NCI-H1105 treated with DMSO at 0.1 percent for 48 hours (cell line): Measurements from ENCODE around the gene ZNF480.
"Not testable (repeated sequence)": the region's sequence is repeated elsewhere in the genome, so short reads cannot be mapped to it uniquely, and the experiment has no call there.

Experiments used
- DNase-seq: peaks from one replicate; lab custom pipeline; 2025; lab: John Stamatoyannopoulos, UW

Gene ZNF480

DNA sequence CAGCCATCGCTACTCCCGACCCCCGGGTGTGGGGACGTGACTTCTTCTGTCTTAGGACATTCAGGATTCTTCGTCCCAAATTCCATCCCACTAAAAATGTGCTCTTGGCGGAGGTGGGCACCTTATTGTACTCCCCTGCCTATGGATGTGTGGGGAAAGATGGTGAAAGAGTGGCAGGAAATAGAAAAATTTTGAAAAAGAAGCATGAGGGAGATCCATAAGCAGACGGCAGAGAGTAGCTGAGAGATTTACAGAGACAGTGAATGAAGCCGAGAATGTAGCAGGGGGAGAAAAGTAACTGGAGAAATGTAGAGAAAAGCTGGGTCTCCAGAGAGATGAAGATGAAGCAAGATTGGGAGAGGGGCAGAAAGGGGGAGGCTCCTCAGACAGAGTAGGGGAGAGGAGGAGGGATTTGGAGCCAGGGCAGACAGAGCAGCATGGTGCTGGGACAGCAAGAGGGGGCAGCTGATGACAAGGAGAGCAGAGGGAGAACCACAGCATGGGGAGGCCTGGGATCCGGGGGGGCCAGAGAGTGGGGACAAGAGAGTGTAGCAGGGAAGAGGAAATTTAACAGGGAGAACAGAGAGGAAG lies 39.9 kb downstream of the ZNF480 start:
- no peak for DNase-seq

DNA sequence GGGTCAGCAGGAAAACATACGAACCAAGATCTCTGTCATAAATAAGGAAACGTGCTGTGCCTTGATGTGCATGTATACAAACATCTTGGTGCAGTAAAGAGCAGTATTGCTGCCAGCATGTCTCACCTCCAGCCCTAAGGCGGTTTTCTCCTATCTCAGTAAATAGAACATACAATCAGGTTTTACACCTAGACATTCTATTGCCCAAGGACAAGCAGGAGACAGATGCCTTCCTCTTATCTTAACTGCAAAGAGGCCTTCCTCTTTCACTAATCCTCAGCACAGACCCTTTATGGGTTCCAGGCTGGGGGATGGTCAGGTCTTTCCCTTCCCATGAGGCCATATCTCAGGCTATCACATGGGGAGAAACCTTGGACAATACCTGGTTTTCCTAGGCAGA lies 42.1 kb downstream of the ZNF480 start:
- DNase-seq = not testable (repeated sequence)

DNA sequence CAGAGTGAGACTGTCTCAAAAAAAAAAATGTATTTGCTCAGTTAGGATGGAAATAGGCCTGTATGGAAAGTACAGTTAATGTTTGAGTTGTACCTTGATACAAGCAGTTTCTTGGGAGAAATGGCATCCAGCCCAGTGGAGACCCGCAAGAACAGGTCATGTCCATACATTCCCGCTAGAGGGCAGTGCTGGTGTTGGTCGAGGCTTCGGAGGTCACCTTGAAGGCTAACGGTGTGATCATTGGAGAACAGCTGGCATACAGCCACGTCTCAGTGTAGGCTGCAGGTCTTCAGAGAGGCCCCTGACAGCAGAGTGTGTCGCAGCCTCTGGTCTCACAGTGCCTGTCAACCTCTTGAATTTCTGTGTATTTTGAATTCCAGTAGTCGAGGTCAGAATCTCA lies 46.6 kb downstream of the ZNF480 start:
- DNase-seq = peak; percentile 77

DNA sequence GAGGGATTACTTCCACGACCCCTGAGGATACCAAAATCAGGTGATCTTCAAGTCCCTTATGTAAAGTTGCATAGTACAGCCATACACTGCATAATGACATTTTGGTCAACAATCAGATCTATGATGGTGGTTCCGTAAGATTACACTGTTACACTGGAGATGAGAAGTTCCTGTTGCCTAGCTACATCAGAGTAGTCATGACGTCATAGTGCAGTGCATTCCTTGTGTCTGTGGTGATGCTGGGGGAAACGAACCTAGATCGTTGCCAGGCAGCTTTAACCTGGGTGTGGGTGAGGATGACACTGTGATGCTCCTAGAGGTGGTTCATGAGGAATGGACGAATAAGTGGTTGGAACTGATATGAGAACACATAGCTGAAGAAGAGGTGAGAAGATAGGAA lies 48.2 kb downstream of the ZNF480 start:
- no peak for DNase-seq

DNA sequence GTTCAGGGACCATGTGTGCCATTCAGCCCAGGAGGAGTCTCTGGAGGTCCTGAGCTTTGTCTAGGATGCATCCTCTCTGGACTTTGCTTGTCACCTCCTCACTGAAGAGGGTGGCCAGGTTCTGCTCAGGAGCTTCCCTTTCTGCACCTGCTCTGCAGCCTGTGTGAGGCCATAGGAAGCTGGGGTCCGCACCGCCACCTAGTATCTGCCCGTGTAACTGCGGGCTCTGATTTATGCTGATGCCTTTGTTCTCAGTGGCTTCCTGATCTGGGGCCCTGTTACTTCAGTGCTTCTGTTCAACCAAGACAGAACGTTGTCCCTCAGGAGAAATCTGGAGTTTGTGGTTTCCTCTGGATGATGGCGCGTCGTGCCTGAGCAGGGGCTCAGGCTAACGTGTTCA lies 54.5 kb downstream of the ZNF480 start:
- DNase-seq = no peak

DNA sequence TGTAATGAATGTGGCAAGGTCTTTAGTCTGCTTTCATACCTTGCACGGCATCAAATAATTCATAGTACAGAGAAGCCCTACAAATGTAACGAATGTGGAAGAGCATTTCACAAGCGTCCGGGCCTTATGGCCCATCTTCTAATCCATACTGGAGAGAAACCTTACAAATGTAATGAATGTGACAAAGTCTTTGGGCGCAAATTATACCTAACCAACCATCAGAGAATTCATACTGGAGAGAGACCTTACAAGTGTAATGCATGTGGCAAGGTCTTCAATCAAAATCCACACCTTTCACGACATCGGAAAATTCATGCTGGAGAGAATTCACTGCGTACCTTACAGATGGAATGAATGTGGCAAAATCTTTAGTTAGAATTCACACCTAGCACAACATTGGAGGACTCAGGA lies 69.5 kb downstream of the ZNF480 start:
- no peak for DNase-seq

DNA sequence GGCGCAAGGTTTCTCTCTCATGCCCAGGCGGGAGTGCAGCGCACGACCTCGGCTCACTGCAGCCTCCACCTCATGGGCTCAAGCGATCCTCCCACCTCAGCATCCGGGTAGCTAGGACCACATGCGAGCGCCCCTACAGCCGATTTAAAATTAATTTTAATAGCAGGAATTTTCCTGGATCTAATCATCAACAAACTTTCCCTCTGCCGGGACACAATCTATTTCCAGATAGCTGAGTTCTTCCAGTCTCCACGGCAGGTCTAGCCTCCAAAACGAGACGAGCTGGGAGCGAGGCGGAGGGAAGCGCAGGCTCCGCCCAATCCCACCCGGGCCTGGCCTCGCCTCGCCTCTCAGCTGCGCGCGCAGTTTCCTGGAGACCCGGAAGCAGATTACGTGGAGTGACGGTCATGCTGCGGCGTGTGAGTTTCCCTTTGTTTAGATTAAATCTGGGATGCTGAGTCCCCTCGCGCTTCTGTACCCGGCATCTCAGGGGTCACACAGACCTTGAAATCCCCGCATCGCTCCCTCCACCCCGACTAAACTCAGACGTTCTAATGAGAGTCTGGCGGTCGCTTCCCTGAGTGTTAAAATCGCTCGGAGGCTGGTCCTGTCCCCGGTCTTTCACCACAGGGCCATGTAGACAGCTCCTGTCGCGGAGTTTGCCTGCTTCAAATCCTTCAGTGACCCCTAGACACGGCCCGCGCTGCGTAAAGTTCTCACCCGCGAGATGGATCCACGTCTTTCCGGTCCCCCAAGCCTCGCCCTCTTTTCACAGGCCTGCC lies 72.8 kb downstream of the ZNF480 start, which contains the start of gene ZNF880:
Gene ZNF880, plus strand, starts transcription at position 365 of the 782 bp plus-strand sequence. Its CDS starts 43 bp downstream, at position 408.
- no peak for DNase-seq

DNA sequence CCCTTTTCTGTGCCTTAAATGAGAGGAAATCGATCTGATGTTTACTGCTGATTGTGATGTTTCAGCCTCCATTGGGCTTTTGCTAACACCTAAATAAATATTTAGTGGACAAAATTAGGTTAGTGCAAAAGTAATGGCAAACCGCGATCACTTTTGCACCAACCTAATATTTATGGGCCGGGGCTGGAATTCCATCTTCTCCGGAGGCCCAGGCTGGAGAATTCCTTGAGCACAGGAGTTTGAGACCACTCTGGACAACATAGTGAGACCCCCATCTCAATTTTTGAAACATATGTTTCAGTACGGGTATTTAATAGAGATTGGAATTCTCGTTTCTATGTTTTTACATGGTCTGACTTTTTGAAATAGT lies 73.4 kb downstream of the ZNF480 start:
- no peak for DNase-seq
